HG03066 (cell line): Measurements from ENCODE around the gene ITGA2.

Experiments
- ATAC-seq: cut with Tn5 transposase; IDR thresholded peaks from one replicate; pipeline ENCODE4 v1.9.1; 2021; ENCODE audit warnings: low read depth; ENCODE audit not compliant: unreplicated experiment

Gene ITGA2

DNA sequence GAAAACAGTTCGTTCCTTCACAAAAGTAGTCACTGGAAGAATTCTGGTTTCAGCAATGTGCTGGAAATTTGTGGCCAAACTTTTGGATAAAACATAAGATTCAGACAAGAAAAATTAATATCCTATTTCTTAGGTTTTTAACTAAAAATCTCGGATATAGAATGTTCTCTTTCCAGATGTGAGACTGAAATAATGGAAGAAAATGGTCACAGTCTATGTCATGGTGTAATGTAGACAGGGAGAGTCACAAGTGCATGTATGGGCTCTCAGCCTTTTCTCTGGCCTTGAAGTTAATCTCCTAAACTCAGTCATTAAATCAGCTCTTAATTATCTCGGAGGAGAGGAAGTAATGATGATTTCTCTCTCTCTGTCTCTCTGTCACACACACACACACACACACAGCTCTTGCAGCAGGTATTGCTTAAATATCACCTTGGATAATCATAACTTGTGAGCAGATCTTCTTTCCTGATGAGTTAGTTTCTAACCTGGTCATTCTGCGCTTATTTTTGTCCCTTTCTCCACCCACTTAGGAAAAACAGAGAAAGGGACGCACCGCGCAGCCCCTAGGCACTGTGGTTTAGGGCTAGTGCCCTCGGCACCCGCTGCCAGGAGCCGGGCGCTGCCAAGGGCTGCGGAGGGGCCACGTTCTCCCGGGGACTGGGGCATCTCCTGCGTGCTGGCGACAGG is 672 bp upstream of the ITGA2 start:
- ATAC-seq, result no peak

DNA sequence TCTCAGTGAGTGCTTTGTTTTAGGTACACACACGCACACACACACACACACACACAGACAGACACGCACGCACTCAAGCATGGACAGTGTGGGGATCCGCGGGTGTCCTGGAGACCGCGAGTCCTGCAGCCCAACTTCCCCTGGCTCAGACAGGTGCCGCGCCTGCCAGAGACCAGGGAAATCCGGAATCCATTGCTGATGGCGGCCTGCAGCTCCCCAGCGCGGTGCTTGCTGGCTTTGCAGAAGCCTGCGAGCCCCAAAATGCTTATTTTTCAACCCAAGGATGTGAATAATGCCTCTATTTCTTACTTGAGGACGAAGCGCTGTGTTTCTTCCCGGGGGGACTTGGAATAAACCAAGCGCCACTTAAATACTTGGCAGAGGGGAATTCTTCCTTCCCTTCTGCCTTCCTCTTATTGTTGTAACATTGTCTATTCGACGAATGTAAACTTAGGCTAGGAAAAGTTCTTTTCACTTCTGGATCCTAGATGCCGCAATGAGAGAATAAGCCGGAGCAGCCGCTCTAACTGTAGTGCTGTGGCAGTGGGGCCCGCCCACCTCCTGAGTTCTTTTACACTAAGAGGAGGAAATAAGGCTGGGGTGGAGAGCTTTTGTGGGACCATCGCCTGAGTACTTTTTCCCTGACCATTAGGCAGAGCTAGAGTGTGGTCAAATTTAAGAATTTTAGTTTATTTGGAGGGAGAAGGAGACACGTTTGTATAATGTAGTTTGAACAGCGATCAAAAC is 802 bp downstream of the ITGA2 start:
- ATAC-seq, result peak; percentile 27

DNA sequence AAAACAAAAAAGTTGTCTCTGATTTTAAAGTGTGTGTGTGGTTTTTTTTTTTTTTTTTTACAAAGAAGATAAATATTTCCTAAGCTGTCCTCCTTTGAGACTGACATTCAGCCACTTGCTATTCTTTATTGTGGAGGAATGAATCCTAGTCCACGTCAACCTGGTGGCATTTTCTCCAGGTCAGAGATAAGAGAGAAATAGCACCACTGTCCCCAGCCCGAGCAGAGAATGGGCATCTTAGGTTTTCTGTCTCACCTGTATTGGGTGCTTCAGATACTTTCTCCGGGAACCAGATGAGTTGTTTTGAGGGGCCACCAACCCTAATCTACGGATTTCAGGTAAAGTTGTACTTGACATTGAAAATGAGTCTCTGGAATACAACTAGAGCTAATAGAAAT is 1.4 kb downstream of the ITGA2 start:
- ATAC-seq, result no peak

DNA sequence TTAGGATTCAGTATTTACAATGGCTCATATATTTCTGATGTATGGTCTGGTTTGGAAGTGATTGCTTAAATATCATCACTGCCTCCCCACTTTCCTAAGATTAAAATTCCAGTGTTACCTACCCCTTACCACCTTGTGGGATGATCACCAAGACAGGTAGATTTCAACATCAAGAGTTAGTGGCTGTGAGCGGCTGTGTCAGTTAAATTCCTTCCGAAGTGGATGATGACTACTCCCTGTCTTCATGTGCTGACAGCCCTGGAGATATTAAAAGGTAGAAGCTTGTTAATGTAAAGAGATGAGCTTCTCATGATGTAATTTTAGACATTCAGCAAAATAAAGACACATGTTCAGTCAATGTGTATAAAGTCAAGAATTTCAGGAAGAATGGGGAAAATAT is 4.2 kb downstream of the ITGA2 start:
- ATAC-seq, result no peak

DNA sequence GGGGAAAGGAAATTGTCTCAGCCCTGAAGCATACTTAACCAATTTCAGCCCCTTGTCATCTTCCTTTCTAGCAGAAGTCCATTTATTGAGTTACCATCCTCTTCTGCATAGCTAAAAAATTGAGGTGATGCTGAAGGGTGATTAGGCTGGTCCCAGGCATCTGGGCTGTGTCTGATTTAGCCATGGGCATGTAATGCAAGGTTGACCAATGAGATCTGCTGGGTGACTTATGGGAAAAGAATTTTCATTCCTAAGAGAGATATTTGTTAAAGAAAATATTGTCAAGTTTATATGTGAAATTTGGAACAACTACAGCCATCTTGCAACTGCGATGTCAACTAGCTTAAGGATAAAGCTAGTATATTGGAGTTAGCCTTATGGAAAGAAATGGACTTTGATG is 5.1 kb downstream of the ITGA2 start:
- ATAC-seq, result no peak

DNA sequence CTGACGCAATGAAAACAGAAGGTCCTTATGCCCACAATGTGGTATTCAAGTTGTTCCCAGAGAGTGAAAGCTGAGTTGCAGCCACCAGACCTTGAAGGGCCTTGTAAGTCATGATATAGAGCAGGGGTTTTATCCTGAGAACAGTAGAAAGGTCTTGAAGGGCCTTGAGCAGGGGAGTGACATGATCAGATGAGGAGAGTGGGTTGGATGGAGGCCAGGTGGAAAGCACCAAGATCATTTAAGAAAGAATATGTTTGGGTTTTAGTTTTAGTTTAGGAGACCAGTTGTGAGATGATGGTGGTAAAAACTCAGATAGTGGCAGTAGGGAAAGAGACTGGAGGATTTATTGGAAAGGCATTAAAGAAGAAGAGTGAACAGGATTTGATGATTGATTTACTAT is 5.9 kb downstream of the ITGA2 start:
- no peak for ATAC-seq

DNA sequence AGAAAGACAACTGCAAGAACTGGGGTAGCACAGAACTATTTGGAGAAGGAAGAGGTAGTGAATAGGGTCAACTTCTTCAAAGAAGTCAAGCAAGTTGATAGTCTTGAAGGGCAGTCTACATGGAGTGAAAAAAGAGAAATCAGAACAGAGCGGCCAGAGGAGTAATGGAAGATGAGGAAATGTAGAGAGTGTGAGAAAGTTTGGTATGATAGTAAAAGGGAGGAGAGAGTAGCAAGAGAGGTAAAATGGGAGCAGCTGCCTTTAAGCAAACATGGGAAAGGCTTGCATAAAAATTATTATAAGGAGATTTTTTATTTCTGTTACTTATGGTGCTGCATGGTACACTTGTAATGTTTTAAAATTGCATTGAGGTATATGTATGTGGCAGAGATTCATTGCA is 6.8 kb downstream of the ITGA2 start:
- no peak for ATAC-seq

DNA sequence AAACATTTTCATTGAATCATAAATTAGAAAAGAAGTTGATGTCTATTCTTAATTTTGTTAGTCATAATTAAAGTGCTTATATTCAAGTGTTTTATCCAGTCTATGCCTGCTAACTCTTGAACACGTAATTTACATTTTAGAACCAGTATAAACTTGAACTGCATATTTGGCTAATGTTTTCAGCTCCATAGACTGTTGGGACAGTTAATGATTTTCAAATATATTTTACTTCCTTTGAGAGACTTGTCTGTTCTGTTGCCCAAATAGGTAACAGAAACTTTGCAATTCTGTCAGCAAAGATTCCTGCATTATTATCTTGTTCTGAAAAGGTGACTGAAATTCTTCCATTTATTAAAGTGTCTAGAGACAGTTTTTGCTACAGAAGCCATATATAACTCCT is 7.8 kb downstream of the ITGA2 start:
- no peak for ATAC-seq

DNA sequence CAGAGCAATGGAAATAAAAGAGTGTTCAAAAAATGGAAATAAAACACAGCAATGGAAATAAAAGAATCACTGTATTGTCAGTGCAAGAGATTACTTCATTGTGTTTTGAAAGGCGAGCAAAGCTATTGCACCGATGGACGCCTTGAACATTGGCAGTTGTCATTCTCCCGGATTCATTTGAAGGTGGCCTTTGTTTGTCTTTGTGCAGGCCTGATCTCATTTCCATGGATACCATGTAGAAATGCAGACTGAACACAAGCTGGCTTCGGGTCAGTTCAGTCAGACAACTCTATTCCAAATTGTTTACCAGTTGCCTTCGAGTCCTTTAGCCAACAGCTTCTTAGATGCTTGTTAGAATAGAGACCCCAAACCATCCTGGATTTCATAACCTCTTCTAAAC is 8.3 kb downstream of the ITGA2 start:
- ATAC-seq, result no peak

DNA sequence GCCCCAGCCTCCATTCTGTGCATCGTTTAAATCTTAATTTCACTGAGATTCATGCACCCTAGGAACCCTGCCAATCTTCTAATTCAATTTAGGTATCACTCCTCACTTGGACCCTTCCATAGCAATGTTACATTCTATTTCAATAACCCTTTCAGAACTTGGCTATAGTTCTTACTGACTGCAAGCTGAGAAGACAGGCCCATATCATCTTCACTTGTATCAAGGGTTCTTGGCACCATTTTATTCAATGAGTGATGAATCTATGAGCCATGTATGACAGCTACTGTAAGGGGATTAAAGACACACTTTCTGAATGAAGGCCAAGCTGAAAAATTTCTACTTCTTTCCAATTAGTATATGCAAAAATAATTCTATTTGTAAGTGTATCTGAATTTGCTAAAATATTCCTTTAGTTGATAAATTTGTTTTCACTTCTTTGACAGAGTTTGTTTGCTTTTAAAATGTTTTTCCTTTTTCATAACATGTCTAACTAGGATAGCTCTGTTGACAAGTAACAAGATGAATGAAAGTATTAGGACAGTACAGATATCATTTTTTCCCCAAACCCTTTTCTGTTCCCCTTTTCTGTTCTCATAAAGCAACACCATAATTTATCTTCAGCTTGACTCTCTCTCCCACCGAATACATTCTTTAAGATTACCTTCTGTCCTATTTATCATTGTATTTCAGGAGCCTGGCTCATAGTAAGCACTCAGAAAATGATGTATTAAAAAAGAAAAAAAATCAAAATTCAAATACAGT is 9.6 kb downstream of the ITGA2 start:
- no peak for ATAC-seq

DNA sequence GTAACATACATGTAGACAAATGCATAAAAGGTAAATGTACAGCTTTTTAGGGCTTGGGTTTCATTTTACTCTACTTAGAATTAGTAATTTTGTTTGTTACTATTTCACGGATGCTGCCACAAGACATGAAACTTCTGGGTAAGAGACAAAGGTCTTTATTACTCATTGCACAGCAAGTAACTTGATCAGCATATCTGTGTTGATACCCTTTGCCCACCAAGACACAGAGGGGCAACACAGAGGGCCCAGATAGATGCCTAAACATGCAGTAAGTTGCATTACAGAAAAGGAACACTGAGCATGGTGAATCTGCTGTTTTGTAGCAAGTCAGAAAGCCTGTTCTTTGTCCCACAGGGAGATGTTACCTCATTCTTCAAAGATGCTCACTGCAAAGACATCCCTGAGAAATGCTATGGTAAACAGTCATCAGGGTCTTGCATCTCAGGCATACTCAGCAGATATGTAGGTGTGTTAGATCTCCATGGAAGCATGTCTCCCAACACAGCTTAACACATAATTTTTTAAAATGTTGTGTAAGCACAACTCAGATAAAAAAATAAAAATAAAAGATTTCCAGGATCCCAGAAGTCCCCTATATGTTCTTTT is 10.3 kb downstream of the ITGA2 start:
- no peak for ATAC-seq

DNA sequence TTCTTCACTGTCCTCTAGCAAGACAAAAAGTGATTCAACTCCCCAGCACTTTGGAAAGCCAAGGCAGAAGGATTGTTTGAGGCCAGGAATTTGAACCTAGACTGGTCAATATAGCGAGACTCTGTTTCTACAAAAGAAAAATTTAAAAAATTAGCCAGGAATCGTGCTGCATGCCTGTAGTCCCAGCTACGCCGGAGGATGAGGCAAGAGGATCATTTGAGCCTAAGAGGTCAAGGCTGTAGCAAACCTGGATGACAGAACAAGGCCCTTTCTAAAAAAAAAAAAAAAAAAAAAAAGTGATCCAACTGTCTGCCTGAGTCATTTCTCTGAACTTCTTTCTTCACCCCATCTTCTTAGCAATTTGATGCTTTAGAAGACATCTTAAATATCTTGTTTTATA is 12.4 kb downstream of the ITGA2 start:
- ATAC-seq, result no peak

DNA sequence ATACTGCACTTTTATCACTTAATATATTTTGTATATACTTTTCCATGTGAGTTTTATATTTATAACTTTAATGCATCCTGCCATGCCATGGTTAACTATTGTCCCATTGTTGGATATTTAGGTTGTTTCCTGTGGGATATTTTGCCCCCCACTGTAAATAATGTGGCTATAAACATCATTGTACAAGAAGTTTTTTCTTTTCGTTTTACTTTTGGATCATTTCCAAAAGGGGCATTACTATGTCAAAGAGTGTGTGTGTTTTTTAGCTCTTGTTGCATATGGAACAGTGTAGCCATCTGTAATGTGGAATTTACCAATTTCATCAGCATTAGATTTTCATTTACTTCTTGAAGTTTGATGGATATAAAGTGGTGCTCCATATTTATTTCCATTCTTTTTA is 13.3 kb downstream of the ITGA2 start:
- ATAC-seq, result no peak

DNA sequence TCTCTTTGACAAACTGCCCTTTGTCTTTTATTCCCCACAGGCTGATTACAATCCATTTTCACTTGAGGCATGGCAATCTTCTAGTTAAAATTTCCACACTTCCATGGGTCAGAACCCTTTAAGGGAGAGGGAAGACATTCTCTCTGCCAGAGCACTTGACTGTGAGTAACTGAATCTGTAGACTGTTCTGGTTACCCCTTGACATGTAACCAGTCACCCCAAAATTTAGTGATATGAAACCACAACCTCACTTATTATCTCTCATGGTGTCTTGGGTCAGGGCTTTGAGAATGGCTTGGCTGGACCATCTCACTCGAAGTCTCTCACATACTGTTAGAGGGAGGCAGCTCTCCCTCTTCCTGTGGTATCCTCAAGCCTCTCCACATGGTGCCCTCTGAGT is 14.0 kb downstream of the ITGA2 start:
- ATAC-seq, result no peak

DNA sequence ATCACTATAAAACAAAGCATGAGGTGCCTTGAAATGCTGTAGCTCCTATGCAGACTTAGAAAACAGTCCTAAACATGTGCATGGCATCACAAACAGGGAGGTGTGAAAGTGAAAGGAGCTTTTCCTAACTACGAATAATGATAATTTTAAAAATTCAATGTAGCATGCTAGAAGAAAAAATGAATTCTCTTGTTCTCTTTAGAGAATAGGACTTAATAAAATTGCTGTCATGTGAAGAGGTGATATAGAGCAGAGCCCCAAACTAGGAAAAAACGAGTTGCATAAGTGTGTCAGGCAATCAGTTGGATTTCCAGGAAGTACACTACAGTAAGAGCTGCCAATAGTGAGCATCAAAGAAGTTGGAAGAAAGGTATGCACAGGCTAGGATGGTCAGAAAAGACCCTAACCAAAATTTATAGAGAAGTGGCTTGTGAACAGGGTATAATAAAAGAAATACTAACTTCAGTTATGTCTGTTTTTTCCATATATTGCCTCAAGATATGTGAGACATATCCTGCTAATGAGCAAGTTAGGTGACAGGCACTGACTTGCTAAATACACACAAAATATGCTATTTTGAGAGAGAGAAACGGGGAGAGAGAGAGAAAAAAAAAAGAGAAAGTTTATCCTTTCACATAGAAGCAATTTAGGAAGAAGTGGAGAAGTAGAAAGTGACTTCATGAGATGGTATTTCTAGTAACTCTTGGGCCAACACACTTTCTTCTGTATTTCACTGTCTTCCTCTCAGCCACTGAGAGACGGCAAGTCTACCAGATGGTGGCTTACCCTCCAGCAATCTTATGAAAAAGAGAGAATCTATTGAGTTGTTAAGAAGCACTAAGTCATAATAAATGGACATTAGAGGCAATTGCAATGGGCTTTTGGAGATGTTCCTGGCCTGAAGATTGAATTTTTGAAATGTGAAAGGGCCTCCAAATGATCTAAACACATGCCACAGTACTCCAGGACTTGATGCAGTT is 18.0 kb downstream of the ITGA2 start:
- ATAC-seq, result no peak

DNA sequence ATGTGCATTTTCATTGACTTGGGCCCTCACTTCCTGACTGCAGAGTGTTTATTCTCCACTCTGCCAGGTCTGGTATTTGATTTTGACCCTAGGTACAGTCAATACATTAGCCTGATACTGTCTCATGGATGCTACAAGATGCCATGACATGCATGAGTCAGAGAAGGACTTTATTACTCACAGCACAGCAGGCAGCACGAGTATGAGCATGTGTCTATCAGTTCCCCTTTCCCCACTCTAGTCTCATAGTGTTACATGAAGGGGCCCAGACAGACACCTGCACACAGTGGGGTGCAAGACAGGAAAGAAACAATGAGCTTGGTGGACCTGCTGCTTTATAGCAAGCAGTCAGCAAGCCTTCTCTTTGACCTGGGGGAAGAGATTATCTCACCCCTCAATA is 19.6 kb downstream of the ITGA2 start:
- ATAC-seq, result peak; percentile 90

DNA sequence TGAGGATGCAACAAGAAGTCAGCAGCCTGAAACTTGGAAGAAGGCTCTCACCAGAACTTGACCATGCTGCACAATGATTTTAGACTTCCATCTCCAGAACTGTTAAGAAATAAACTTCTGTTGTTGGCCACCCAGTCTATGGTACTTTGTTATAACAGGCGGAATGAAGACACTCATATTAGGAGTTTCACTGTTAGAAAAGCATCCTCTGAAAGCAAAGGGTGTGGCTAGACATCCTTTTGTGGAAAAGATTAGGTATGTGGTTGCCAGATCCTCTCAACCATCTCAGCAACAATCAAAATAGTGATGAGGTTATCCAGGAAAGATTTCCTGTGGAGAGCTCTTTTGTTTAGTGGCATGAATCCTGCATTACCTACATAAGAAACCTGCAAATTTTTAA is 20.7 kb downstream of the ITGA2 start:
- ATAC-seq, result no peak

DNA sequence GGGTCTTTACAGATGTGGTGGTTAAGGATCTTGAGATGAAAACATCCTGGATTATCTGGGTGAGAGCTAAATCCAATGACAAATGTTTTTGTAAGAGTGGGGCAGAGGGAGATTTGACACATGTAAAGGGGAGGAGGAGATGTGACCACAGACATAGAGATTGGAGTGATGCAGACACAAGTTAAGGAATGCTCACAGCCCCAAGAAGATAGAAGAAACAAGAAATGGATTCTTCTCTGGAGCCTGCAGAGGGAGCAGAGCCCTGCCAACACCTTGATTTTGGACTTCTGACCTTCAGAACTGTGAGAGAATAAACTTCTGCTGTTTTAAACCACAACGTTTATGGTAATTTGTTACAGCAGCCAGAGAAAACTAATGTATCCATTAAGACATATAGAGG is 21.7 kb downstream of the ITGA2 start:
- ATAC-seq, result no peak

DNA sequence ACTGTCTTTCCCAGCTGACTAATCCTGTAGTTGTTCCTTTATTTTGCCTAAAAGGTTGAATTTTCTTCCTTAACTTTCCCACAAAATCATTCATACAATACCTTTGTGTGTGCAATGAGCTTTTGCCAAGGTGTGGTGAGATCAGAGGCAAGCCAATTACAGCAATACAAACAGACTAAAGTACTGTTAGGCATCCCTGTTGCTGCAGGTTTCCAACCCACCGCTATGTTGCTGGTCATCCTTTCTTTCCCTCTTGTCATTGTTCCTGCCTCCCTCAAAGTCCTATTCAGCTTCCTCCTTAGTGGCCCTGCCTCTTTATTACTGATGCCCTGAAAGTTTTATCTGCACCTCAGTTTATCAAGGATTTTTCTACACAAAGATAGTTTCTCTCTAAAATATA is 22.1 kb downstream of the ITGA2 start:
- no peak for ATAC-seq

DNA sequence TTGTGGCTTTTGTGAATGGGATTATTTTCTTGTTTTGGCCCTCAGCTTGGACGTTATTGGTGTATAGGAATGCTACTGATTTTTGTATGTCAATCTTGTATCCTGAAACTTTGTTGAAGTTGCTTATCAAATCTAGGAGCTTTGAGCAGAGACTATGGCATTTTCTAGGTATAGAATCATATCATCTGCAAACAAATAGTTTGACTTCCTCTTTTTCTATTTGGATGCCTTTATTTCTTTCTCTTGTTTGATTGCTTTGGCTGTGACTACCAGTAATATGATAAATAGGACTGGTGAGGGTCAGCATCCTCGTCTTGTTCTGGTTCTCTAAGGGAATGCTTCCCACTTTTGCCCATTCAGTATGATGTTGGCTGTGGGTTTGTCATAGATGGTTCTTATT is 24.7 kb downstream of the ITGA2 start:
- ATAC-seq, result no peak
